ENCODE results near the gene C1QTNF8.

The C1QTNF8 gene

GRCh38 chr16:1130382-1130781 is 34.3 kb upstream of the C1QTNF8 start:
- in situ Hi-C loops (cut with HindIII; ENCODE audit: low pct_ligation_motif_present, low pct_unique_long_range_greater_than_20kb, low sequenced_read_pairs): loop anchor here (25.0 kb wide), 1 partner anchor 157 kb away; no protein-coding TSS in a partner anchor
- DNase-seq: no peak

DNA sequence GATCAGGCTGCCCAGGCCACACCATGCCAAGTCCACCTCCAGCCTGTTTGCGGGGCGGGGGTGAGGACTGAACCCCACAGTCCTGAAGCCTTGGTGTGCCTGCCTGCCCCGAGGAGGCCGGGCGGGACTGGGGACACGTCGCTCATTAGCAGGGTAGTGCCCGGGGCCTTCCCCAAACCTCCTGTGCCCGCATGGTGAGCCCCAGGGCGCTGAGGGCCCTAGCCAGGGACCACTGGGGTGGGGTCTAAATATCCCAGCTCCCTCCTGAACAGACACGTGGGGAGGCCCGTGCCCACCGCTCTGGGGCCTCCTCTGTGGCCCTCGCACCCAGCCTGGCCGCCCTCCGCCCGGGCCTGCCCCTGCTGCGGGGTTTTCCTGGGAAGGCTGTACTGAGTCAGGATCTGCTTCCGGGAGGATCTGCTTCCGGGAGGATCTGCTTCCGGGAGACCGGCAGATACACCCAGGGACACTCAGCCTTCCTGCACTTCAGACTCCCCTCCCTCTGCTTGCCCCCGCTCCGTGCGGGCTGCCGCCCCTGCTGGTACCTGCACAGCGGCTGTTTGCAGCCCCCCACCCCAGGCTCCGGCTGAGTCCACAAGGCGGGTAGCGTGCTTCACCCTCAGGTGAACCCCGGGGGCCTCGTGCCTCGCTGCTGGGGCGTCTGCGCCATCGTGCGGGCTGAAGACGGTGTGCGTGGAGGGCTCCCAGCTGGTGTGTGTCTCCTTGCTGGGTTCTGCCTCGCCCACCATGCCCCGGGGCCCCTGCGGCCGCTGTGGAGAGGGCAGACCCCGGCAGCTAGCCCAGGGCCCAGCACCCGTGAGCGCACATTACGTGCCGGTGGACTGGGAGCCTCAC is 33.3 kb upstream of the C1QTNF8 start:
- no peak for DNase-seq
- in situ Hi-C loops (cut with HindIII; ENCODE audit: low pct_ligation_motif_present, low pct_unique_long_range_greater_than_20kb, low sequenced_read_pairs): loop anchor here (25.0 kb wide), 1 partner anchor 158 kb away; no protein-coding TSS in a partner anchor

DNA sequence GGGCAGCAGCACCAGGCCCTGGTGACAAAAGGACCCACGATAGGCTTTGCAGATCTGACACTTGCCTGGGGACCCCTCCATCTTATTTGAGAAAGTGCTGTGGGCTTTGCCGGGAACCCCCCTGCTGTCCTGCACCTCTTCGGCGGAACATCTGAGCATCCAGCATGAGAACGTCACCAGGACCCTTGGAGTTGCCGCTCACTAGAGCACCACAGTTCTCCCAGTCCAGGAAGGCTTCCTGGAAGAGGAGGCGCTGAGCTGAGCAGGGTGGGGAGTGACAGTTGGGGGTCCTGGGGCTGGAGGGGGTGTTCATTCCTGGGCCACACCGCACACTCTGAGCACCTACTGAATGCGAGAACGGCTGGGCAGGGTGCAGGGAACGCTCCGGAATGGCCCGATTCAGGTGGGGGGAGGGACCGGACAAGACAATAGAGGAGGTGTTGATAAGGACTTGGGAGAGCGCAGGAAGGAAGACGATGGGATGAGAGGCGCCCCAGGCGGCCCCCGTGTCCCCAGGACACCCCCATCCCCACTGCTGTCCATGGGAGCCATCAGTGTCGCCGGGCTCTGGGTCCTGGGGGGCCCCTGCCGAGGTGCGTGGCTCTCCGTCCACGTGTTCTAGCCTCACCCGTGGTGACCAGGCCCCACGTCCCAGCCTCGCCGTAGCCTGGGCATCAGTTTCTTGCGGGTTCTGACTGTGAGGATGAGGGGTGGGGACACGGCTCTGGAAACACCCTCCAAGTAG is 32.1 kb upstream of the C1QTNF8 start:
- in situ Hi-C loops (cut with HindIII; ENCODE audit: low pct_ligation_motif_present, low pct_unique_long_range_greater_than_20kb, low sequenced_read_pairs): loop anchor here (25.0 kb wide), 1 partner anchor 159 kb away; no protein-coding TSS in a partner anchor
- DNase-seq: no peak

DNA sequence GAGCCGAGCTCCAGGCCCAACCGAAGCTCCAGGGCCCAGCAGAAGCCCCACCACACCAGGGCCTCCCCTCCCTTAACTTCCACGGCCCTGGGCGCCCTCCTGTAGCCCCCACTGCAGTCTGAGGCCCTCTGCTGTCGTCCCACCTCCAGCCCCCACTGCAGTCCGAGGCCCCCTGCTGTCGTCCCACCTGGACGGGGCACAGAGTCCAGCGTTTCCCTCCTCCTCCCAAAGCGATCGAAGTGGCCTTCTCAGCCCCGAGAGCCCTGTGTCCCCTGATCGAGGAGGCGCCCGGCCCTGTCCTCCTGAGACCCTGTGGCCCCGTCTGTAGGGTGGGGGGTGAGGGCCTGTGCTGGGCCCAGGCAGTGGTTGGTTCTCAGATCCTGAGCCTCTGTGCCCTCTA is 31.1 kb upstream of the C1QTNF8 start:
- in situ Hi-C loops (cut with HindIII; ENCODE audit: low pct_ligation_motif_present, low pct_unique_long_range_greater_than_20kb, low sequenced_read_pairs): loop anchor here (25.0 kb wide), 1 partner anchor 160 kb away; no protein-coding TSS in a partner anchor
- no peak for DNase-seq

DNA sequence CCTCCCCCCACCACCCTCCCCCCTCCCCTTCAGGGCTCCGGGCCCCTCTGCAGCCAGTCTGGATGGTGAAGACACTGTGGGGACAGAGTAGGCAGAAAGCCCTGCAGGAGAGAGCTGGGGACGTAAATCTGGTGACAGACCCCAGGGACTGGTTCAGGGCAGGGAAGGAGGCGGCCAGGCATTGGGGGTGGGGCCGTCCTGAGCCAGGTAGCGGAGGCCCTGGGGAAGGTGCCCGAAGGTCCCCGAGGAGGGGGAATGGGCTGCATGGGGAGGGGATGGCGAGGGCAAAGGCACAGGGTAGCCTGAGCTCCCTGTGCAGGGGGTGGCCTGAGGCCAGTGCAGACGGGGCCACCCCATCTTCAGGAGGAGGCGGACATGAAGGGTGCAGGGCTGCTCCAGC is 30.5 kb upstream of the C1QTNF8 start:
- in situ Hi-C loops (cut with HindIII; ENCODE audit: low pct_ligation_motif_present, low pct_unique_long_range_greater_than_20kb, low sequenced_read_pairs): loop anchor here (25.0 kb wide), 1 partner anchor 161 kb away; no protein-coding TSS in a partner anchor

GRCh38 chr16:1126044-1126443 is 30.0 kb upstream of the C1QTNF8 start:
- in situ Hi-C loops (cut with HindIII; ENCODE audit: low pct_ligation_motif_present, low pct_unique_long_range_greater_than_20kb, low sequenced_read_pairs): loop anchor here (25.0 kb wide), 1 partner anchor 161 kb away; no protein-coding TSS in a partner anchor
- DNase-seq: no peak

More for the DNA sequence above, 30.5 kb upstream of the C1QTNF8 start:
- no peak for DNase-seq

DNA sequence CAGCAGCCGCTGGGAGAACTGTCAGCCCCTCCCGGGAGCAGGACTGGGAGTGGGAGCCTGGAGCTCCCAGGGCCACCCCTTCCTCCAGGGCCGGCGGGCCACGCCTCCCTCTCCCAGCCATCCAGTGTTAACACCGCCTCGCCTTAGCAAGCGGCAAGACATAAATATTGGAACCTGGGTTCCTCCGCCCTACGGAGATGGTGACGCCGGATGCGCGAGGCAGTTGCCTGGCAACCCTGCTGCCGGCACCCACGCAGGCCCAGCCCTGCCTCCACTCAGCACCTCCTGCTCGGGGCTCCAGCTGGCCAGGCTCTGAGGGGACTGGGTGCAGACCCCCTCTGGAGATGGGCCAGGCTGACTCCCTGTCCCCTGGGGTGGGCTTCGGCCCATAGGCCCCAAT is 29.4 kb upstream of the C1QTNF8 start:
- in situ Hi-C loops (cut with HindIII; ENCODE audit: low pct_ligation_motif_present, low pct_unique_long_range_greater_than_20kb, low sequenced_read_pairs): loop anchor here (25.0 kb wide), 1 partner anchor 162 kb away; no protein-coding TSS in a partner anchor
- DNase-seq: no peak

DNA sequence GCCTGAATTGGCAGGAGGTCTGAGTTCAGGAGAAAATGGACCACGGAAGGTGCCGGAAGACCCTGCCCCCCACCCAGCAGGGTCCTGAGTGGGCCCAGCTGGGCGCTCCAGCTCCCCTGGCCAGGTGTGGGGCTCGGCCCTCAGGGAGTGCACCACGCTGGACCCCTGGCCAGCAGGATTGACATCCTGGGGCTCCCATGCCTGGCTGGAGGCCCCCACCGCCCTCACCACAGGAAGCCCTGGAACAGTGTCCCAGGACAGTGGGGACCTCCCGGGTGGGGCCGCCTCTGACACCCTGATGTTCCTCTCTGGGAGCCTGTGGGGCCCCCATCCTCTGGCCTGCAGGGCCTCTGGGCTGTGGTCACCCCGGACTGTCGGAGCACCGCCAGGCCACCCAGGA is 28.8 kb upstream of the C1QTNF8 start:
- in situ Hi-C loops (cut with HindIII; ENCODE audit: low pct_ligation_motif_present, low pct_unique_long_range_greater_than_20kb, low sequenced_read_pairs): loop anchor here (25.0 kb wide), 1 partner anchor 163 kb away; no protein-coding TSS in a partner anchor
- DNase-seq: no peak

DNA sequence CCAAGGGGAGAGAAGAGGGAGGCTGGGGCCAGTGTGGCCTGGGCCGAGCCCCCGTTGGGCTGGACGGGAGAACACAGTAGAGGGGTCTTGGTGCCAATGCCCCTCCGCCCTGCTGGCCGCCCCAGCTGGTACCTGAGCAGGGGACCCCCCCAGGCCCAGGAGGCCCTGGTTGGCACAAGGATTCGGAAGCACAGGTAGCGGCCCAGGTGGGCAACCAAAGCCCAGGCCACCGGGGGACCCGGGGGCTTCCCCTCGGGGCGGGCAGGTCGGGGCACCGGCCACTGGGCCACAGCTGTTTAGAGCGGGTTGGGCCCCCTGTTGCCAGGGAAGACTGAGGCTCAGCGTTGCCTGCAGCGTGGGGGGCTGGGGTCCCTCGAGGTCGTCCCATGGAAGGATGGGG is 28.2 kb upstream of the C1QTNF8 start:
- in situ Hi-C loops (cut with HindIII; ENCODE audit: low pct_ligation_motif_present, low pct_unique_long_range_greater_than_20kb, low sequenced_read_pairs): no loop called here

GRCh38 chr16:1123525-1124230 is 27.6 kb upstream of the C1QTNF8 start:
- DNase-seq: no peak
- in situ Hi-C loops (cut with HindIII; ENCODE audit: low pct_ligation_motif_present, low pct_unique_long_range_greater_than_20kb, low sequenced_read_pairs): no loop called here

More for the DNA sequence above, 28.2 kb upstream of the C1QTNF8 start:
- no peak for DNase-seq

DNA sequence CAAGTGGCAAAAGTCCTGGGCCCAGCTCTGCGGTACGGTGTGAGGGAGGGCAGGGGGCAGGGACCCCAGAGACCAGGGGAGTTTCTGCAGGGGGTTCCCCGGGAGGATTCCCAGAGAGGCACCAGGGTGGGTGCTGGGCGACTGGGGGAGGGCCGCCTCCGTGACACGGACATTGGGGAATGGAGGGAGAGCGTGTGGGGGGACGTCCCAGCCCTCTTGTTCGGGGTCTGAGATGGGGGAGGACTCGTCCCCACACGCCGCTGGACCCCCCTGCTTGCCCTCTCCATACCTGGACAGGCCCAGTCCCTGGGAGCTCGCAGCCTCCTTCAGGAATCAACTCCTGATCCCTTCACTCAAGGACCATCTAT is 26.3 kb upstream of the C1QTNF8 start:
- in situ Hi-C loops (cut with HindIII; ENCODE audit: low pct_ligation_motif_present, low pct_unique_long_range_greater_than_20kb, low sequenced_read_pairs): no loop called here
- DNase-seq: no peak

GRCh38 chr16:1121601-1122397 is 25.8 kb upstream of the C1QTNF8 start:
- in situ Hi-C loops (cut with HindIII; ENCODE audit: low pct_ligation_motif_present, low pct_unique_long_range_greater_than_20kb, low sequenced_read_pairs): no loop called here
- no peak for DNase-seq

- in situ Hi-C loops (cut with HindIII; ENCODE audit: low pct_ligation_motif_present, low pct_unique_long_range_greater_than_20kb, low sequenced_read_pairs): no loop called here
- DNase-seq: no peak
These were observed 25.0 kb upstream of the C1QTNF8 start for GRCh38 chr16:1121009-1121408.

DNA sequence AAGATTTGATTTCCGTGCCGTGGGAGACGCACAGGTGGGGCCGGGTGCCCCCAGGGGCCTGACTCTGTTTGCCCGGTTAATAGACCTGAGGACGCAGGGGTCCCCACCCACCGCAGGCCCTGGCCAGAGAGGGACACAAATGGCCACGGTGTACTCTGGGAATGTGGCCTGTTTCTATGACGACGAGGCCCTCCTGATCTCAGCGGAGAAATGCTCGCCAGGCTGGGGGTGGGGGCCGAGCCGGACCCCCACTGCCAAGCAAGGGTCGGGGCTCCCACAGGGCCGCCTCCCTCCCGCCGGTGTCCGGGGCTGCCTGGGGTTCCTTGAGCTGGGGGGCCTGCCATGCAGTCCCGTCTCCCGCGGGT is 24.5 kb upstream of the C1QTNF8 start:
- in situ Hi-C loops (cut with HindIII; ENCODE audit: low pct_ligation_motif_present, low pct_unique_long_range_greater_than_20kb, low sequenced_read_pairs): no loop called here

GRCh38 chr16:1119766-1120576 is 23.9 kb upstream of the C1QTNF8 start:
- in situ Hi-C loops (cut with HindIII; ENCODE audit: low pct_ligation_motif_present, low pct_unique_long_range_greater_than_20kb, low sequenced_read_pairs): no loop called here

More for the DNA sequence above, 24.5 kb upstream of the C1QTNF8 start:
- DNase-seq: no peak

GRCh38 chr16:1119129-1119528 is 23.1 kb upstream of the C1QTNF8 start:
- in situ Hi-C loops (cut with HindIII; ENCODE audit: low pct_ligation_motif_present, low pct_unique_long_range_greater_than_20kb, low sequenced_read_pairs): no loop called here
- DNase-seq: no peak

More at GRCh38 chr16:1119766-1120576, 23.9 kb upstream of the C1QTNF8 start:
- no peak for DNase-seq

- DNase-seq: no peak
- in situ Hi-C loops (cut with HindIII; ENCODE audit: low pct_ligation_motif_present, low pct_unique_long_range_greater_than_20kb, low sequenced_read_pairs): no loop called here
These were observed 21.9 kb upstream of the C1QTNF8 start for GRCh38 chr16:1117926-1118325.

All from ACHN (cell line).